Activated T-helper 17 cell treated with anti-CD3 and anti-CD28 coated beads, Interleukin-2, amount 50 U/mL, for 72 hours (primary cell): ENCODE data around the gene TEX26. TPM values are rescaled to one million over a fixed set of nuclear protein-coding genes. Genes with fewer than 3 reads are reported as not detected.

Source experiments
- ATAC-seq: fragments of 150-1000 bp; cut with Tn5 transposase; replicated peaks from 2 replicates; pipeline ENCODE4 v1.10.0; 2021; ENCODE audit warnings: mild to moderate bottlenecking, moderate library complexity
- H3K27ac Mint-ChIP-seq: one replicate; pipeline ENCODE4 v1.8.0; 2022; ENCODE audit warnings: mixed read lengths
- H3K27me3 Mint-ChIP-seq: one replicate; pipeline ENCODE4 v1.8.0; 2022; ENCODE audit warnings: mixed read lengths
- H3K36me3 Mint-ChIP-seq: one replicate; pipeline ENCODE4 v1.8.0; 2022; ENCODE audit warnings: low read depth, mild to moderate bottlenecking, mixed read lengths
- H3K4me1 Mint-ChIP-seq: one replicate; pipeline ENCODE4 v1.8.0; 2022; ENCODE audit warnings: mixed read lengths
- H3K4me3 Mint-ChIP-seq: one replicate; pipeline ENCODE4 v1.8.0; 2022; ENCODE audit warnings: mild to moderate bottlenecking, mixed read lengths
- H3K9me3 Mint-ChIP-seq: one replicate; pipeline ENCODE4 v1.8.0; 2022; ENCODE audit warnings: mixed read lengths
- total RNA-seq, 2 donors: library from RNA; stranded (reverse); gene quantifications; one replicate each; pipeline ENCODE4 v1.2.3, GENCODE V29; 2022

The TEX26 gene
- total RNA-seq, 2 donors from 2014 or later = not detected

GRCh38 chr13:30978981-30979956 is 46.8 kb downstream of the TEX26 start:
- no peak for ATAC-seq
- no peaks in the 10 kb centered on the region for H3K9me3 Mint-ChIP-seq

GRCh38 chr13:30982506-30982905 is 50.0 kb downstream of the TEX26 start:
- H3K27ac Mint-ChIP-seq = no peak overlapping the region
- H3K9me3 Mint-ChIP-seq = no peaks in the 10 kb centered on the region
- no peak for ATAC-seq
- H3K4me1 Mint-ChIP-seq = no peaks in the 10 kb centered on the region
- peaks cover 4% of the 10 kb centered on the region for H3K27me3 Mint-ChIP-seq
- H3K4me3 Mint-ChIP-seq = no peak overlapping the region
- H3K36me3 Mint-ChIP-seq = no peaks in the 10 kb centered on the region

More at GRCh38 chr13:30978981-30979956, 46.8 kb downstream of the TEX26 start:
- Mint-ChIP-seq H3K27me3 (peaks cover 12% of the 10 kb centered on the region), H3K4me1 (no peaks in the 10 kb centered on the region), H3K4me3 (no peak overlapping the region), H3K36me3 (no peaks in the 10 kb centered on the region), H3K27ac (no peak overlapping the region)

GRCh38 chr13:30982906-30983305 is 50.5 kb downstream of the TEX26 start:
- Mint-ChIP-seq H3K27ac (no peak overlapping the region), H3K36me3 (no peaks in the 10 kb centered on the region), H3K27me3 (peaks cover 4% of the 10 kb centered on the region), H3K4me3 (no peak overlapping the region), H3K9me3 (no peaks in the 10 kb centered on the region), H3K4me1 (no peaks in the 10 kb centered on the region)
- ATAC-seq = no peak

DNA sequence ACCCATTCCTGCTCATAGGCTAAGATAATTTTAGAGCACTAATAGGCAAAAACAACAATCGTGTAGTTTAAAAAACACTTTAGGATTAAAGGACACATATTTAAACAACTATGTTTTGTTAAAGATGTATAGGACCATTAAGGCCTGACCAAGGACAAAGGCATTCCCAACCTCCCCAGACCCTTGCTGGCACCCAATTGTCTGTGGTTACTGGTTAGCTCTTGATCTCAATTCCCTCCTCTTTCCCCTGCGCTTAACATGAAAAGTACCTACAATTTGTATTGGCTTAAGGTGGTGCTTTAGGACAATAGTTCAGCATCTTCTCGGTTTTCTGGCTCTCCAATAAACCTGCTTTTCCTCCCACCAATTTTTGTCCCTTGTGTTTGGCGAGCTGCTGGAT is 51.0 kb downstream of the TEX26 start:
- peaks cover 4% of the 10 kb centered on the region for H3K27me3 Mint-ChIP-seq
- H3K4me3 Mint-ChIP-seq = no peak overlapping the region
- no peaks in the 10 kb centered on the region for H3K9me3 Mint-ChIP-seq
- no peak overlapping the region for H3K27ac Mint-ChIP-seq
- H3K36me3 Mint-ChIP-seq = no peaks in the 10 kb centered on the region
- ATAC-seq = no peak
- H3K4me1 Mint-ChIP-seq = no peaks in the 10 kb centered on the region

- peak; percentile 38 for ATAC-seq
- H3K36me3 Mint-ChIP-seq = no peaks in the 10 kb centered on the region
- H3K27me3 Mint-ChIP-seq = peaks cover 4% of the 10 kb centered on the region
- H3K4me1 Mint-ChIP-seq = no peaks in the 10 kb centered on the region
- no peak overlapping the region for H3K27ac Mint-ChIP-seq
- no peaks in the 10 kb centered on the region for H3K9me3 Mint-ChIP-seq
- no peak overlapping the region for H3K4me3 Mint-ChIP-seq
Observed at GRCh38 chr13:30984620-30985019, 52.2 kb downstream of the TEX26 start.

DNA sequence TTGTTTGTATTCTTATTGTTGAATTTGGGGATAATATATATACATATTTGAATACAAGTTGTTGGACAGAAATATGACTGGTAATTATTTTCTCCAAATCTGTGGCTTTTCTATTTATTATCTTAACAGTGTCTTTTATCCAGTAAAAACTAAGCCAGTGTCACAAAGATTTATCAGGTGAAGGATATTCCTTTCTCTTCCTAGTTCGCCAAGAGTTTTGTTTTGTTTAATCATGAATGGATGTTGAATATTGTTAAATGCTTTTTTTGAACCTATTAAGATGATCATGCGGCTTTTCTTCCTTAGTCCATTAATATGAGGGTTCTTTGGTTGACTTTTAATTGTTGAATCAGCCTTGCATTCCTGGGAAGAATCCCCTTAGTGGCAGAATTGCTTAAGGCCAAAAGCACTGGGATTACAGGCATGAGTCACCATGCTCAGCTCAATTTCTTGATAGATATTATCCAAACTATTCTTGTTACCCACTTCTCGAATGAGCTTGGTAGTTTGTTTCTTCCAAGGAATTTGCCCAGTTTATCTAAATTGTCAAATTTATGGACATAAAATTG is 53.3 kb downstream of the TEX26 start:
- no peaks in the 10 kb centered on the region for H3K36me3 Mint-ChIP-seq
- no peaks in the 10 kb centered on the region for H3K9me3 Mint-ChIP-seq
- peaks cover 5% of the 10 kb centered on the region for H3K27me3 Mint-ChIP-seq
- no peak overlapping the region for H3K4me3 Mint-ChIP-seq
- no peaks in the 10 kb centered on the region for H3K4me1 Mint-ChIP-seq
- H3K27ac Mint-ChIP-seq = no peak overlapping the region
- no peak for ATAC-seq

DNA sequence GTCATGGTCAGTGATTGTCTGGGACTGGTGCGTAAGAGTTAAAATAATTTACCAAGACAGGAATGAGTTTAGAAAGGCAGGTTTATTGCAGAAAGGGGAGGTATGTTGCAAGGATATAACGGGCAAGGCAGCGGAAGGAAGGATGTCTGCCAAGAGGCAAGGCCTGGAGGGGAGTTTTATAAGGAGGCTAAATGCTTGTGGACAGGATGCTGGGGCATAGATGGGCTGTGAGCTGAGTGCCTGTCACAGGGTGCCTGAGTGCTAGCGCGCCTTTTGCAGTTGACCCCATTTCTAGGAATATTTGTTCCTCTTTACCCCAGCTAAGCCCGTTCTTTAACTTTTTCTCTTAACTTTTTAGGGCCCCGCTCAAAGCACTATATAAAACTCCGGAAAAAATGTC is 58.7 kb downstream of the TEX26 start:
- no peak for ATAC-seq
- no peaks in the 10 kb centered on the region for H3K36me3 Mint-ChIP-seq
- H3K4me1 Mint-ChIP-seq = no peaks in the 10 kb centered on the region
- peaks cover 17% of the 10 kb centered on the region for H3K27me3 Mint-ChIP-seq
- no peaks in the 10 kb centered on the region for H3K9me3 Mint-ChIP-seq
- H3K4me3 Mint-ChIP-seq = no peak overlapping the region
- no peak overlapping the region for H3K27ac Mint-ChIP-seq

- no peak for ATAC-seq
- Mint-ChIP-seq H3K36me3 (no peaks in the 10 kb centered on the region), H3K4me3 (no peak overlapping the region), H3K27ac (no peak overlapping the region), H3K4me1 (no peaks in the 10 kb centered on the region), H3K9me3 (no peaks in the 10 kb centered on the region), H3K27me3 (peaks cover 17% of the 10 kb centered on the region)
Observed at GRCh38 chr13:30991922-30992321, 59.5 kb downstream of the TEX26 start.

DNA sequence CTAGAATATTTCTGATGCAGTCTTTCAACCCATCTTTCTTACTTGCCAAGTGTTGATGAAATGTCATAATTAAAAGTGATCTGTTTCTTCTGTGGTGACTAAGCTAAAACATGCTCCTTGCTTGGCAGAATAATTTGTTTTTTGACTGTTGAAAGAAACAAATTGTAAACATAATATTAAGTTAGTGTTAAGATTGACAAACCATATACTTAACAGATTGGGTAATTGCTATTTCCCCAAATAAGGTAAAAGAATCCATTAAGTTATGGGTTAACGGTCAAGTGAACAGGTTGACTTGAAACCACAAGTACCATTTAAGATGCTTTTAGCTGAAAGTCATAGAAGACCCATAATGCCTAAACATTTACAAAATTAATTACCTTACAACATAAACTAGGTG is 62.9 kb downstream of the TEX26 start:
- no peak for ATAC-seq

GRCh38 chr13:30997697-30998096 is 65.2 kb downstream of the TEX26 start:
- H3K36me3 Mint-ChIP-seq = no peaks in the 10 kb centered on the region
- no peak overlapping the region for H3K27ac Mint-ChIP-seq
- no peaks in the 10 kb centered on the region for H3K4me1 Mint-ChIP-seq
- H3K27me3 Mint-ChIP-seq = peaks cover 25% of the 10 kb centered on the region
- ATAC-seq = no peak
- H3K4me3 Mint-ChIP-seq = no peak overlapping the region
- no peaks in the 10 kb centered on the region for H3K9me3 Mint-ChIP-seq

More for the DNA sequence above, 62.9 kb downstream of the TEX26 start:
- Mint-ChIP-seq H3K9me3 (no peaks in the 10 kb centered on the region), H3K27me3 (peaks cover 25% of the 10 kb centered on the region), H3K27ac (no peak overlapping the region), H3K36me3 (no peaks in the 10 kb centered on the region), H3K4me1 (no peaks in the 10 kb centered on the region), H3K4me3 (no peak overlapping the region)

DNA sequence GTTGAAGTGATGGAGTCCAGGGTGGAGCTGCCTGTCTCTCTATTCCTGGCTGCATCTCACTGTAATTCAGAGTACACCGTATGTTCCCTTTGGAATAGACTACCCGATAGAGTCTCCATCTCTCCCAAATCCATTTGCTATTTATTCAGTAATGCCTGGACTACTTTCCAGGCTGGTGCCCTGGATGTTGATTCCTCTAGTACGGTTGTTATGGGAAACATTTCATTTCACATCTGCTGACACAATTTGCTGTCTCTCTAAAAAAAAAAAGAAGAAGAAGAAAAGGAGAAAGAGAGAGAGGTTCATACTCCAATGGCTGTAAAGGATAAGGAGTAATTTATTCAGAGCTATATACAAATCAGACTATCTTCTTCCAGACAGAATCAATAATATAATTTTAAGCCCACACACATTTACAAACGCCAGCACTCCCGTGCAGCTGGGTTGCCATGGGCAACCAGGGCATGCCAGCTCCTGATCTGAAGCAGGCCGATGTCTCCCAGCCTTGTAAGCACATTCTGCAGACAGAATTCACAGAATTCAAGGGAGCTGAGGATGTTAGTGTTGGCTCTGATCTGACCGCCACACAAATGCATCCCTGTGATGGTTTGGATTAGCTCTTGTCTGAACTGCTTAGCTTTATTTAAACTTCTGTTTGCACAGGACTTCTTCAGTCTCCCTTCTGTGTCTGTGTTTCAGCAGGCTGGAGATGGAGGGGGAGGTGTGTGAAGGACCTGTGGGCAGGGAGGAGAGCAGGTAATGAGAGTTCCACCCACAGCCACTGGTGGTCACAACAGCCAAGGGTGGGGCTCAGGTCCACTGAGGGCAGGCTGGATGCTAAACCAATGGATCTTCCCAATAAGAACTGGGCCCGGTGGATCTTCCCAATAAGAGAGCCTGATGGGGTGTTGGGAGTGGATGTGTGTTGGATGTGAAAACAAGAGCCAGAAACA is 66.0 kb downstream of the TEX26 start:
- no peaks in the 10 kb centered on the region for H3K36me3 Mint-ChIP-seq
- no peak for ATAC-seq
- H3K4me1 Mint-ChIP-seq = no peaks in the 10 kb centered on the region
- no peak overlapping the region for H3K4me3 Mint-ChIP-seq
- no peak overlapping the region for H3K27ac Mint-ChIP-seq
- H3K9me3 Mint-ChIP-seq = no peaks in the 10 kb centered on the region
- H3K27me3 Mint-ChIP-seq = peaks cover 24% of the 10 kb centered on the region

GRCh38 chr13:31000889-31001288 is 68.4 kb downstream of the TEX26 start:
- no peak for ATAC-seq
- no peaks in the 10 kb centered on the region for H3K4me1 Mint-ChIP-seq
- no peak overlapping the region for H3K27ac Mint-ChIP-seq
- no peaks in the 10 kb centered on the region for H3K36me3 Mint-ChIP-seq
- peaks cover 26% of the 10 kb centered on the region for H3K27me3 Mint-ChIP-seq
- H3K4me3 Mint-ChIP-seq = no peak overlapping the region
- no peaks in the 10 kb centered on the region for H3K9me3 Mint-ChIP-seq

DNA sequence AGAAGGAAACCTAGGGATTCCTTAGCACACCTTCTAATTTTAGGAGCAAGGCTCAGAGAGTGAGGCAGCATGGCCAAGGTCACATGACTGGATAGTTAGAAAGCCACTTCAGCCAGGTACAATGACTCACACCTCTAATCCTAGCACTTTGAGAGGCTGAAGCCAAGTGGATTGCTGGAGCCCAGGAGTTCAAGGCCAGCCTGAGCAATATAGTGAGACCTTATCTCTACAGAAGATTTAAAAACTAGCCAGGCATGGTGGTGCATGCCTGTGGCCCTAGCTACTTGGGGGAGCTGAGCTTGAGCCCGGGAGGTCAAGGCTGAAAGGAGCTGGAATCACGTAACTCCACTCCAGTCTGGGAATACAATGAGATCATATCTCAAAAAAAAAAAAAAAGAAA is 69.2 kb downstream of the TEX26 start:
- H3K4me3 Mint-ChIP-seq = no peak overlapping the region
- no peaks in the 10 kb centered on the region for H3K36me3 Mint-ChIP-seq
- no peak for ATAC-seq
- H3K27ac Mint-ChIP-seq = no peak overlapping the region
- H3K9me3 Mint-ChIP-seq = no peaks in the 10 kb centered on the region
- no peaks in the 10 kb centered on the region for H3K4me1 Mint-ChIP-seq
- peaks cover 30% of the 10 kb centered on the region for H3K27me3 Mint-ChIP-seq

GRCh38 chr13:31005066-31005465 is 72.6 kb downstream of the TEX26 start:
- Mint-ChIP-seq H3K4me3 (no peak overlapping the region), H3K4me1 (no peaks in the 10 kb centered on the region), H3K36me3 (no peaks in the 10 kb centered on the region), H3K27me3 (peaks cover 34% of the 10 kb centered on the region), H3K9me3 (no peaks in the 10 kb centered on the region), H3K27ac (no peak overlapping the region)
- no peak for ATAC-seq
